GM21526 (cell line): ENCODE results near the gene BEGAIN.

Experiments
- ATAC-seq: cut with Tn5 transposase; IDR thresholded peaks from one replicate; pipeline ENCODE4 v1.9.1; 2021; ENCODE audit warnings: moderate library complexity; ENCODE audit not compliant: unreplicated experiment, low FRiP score

The BEGAIN gene

GRCh38 chr14:100615736-100616695 is 28.8 kb upstream of the BEGAIN start:
- no peak for ATAC-seq

- ATAC-seq = no peak
These were observed 27.6 kb upstream of the BEGAIN start for GRCh38 chr14:100614803-100615202.

- no peak for ATAC-seq
These were observed 25.8 kb upstream of the BEGAIN start for GRCh38 chr14:100612986-100613385.

GRCh38 chr14:100611811-100612480 is 24.7 kb upstream of the BEGAIN start:
- no peak for ATAC-seq

GRCh38 chr14:100610511-100611217 is 23.4 kb upstream of the BEGAIN start:
- no peak for ATAC-seq

- ATAC-seq = no peak
These were observed 22.7 kb upstream of the BEGAIN start for GRCh38 chr14:100609941-100610391.

GRCh38 chr14:100609331-100609870 is 22.2 kb upstream of the BEGAIN start:
- no peak for ATAC-seq

GRCh38 chr14:100608586-100609330 is 21.5 kb upstream of the BEGAIN start:
- no peak for ATAC-seq

- ATAC-seq = no peak
These were observed 20.8 kb upstream of the BEGAIN start for GRCh38 chr14:100608064-100608463.

- ATAC-seq = no peak
These were observed 20.4 kb upstream of the BEGAIN start for GRCh38 chr14:100607611-100607956.

GRCh38 chr14:100606687-100607610 is 19.7 kb upstream of the BEGAIN start:
- no peak for ATAC-seq

- no peak for ATAC-seq
These were observed 18.8 kb upstream of the BEGAIN start for GRCh38 chr14:100605706-100606686.

GRCh38 chr14:100605230-100605629 is 18.0 kb upstream of the BEGAIN start:
- no peak for ATAC-seq

- no peak for ATAC-seq
These were observed 17.5 kb upstream of the BEGAIN start for GRCh38 chr14:100604709-100605108.

- no peak for ATAC-seq
These were observed 16.9 kb upstream of the BEGAIN start for GRCh38 chr14:100604121-100604501.

GRCh38 chr14:100603341-100604120 is 16.3 kb upstream of the BEGAIN start:
- no peak for ATAC-seq

GRCh38 chr14:100602621-100603230 is 15.5 kb upstream of the BEGAIN start:
- no peak for ATAC-seq
